ENCODE data around the gene IZUMO1R.

DNA sequence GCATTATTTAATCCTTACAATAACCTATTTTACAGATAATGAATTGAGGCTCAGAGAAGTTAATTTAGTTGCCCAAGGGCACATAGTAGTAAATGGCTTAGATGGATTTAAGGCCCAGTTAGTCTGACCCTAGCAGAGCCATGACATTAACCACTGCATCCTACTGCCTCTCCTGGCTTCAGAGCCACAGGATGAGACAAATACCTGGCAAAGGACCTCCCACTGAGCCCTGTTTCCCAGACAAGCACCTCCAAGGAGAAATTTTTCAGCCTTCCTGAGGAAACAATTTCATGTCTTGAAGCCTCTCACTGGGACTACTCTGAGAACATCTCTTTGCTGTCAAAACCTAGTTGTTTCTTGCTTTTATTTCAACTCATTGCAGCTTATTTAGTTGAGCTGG, 28.4 kb downstream of the IZUMO1R start:
- TF ChIP-seq CTCF (IDR thresholded peaks at IDR 0.05; ENCODE audit: low read length) (no peak), EZH2 (IDR thresholded peaks at IDR 0.05; ENCODE audit: borderline replicate concordance, low read length) (no peak)

All from OCI-LY1 (cell line).